Fibroblast of lung (primary cell): ENCODE measurements around the gene REL.

Source experiments
- CTCF ChIP-seq, 2 donors: IDR thresholded peaks in 1 of 2; conservative IDR thresholded peaks in 1 of 2; 1 replicate in 1 of 2; 2 replicates in 1 of 2; pipeline ENCODE4 v1.5.1; 2011 to 2012; ENCODE audit warnings: low read length in 2 of 2, control low read depth in 1 of 2, inconsistent platforms in 1 of 2, low read depth in 1 of 2, mild to moderate bottlenecking in 1 of 2
- EZH2 ChIP-seq: IDR thresholded peaks from 2 replicates; pipeline ENCODE4 v1.5.1; 2012; ENCODE audit warnings: low read length, control low read depth, mild to moderate bottlenecking; ENCODE audit errors: missing control alignments

- TF ChIP-seq CTCF (conservative IDR thresholded peaks at IDR 0.05 in 1 of 2, IDR thresholded peaks at IDR 0.05 in 1 of 2; ENCODE audit: low read depth in 1 of 2, low read length in 2 of 2) (no peak), EZH2 (no peak)
These were observed 40.5 kb upstream of the REL start for GRCh38 chr2:60840880-60841279.
